Neural progenitor cell (in vitro differentiated cells): ENCODE results near the gene NDP. TPM values are rescaled to one million over a fixed set of nuclear protein-coding genes. Genes with fewer than 3 reads are reported as not detected.

ENCODE experiments used
- DNase-seq: peaks from one replicate; pipeline ENCODE4 v3.0.0-alpha.2; 2016; ENCODE audit warnings: low spot score
- H2AFZ ChIP-seq: fragments of 200-600 bp; sonication (generic); replicated peaks from 2 replicates; pipeline ENCODE4 v1.6.1; 2016; ENCODE audit warnings: antibody characterized with exemption
- H3F3A ChIP-seq: fragments of 200-600 bp; sonication (generic); 2 replicates; pipeline ENCODE4 v1.6.1; 2016; ENCODE audit warnings: antibody characterized with exemption, low read depth
- H3K27ac ChIP-seq: fragments of 200-600 bp; sonication (generic); 2 replicates; pipeline ENCODE4 v1.5.1; 2016; ENCODE audit warnings: mild to moderate bottlenecking
- H3K27me3 ChIP-seq: fragments of 200-600 bp; sonication (generic); 2 replicates; pipeline ENCODE4 v1.6.1; 2016; ENCODE audit warnings: mild to moderate bottlenecking, moderate library complexity
- H3K36me3 ChIP-seq: fragments of 200-600 bp; sonication (generic); 2 replicates; pipeline ENCODE4 v1.5.1; 2016
- H3K4me1 ChIP-seq: fragments of 200-600 bp; sonication (generic); 2 replicates; pipeline ENCODE4 v1.6.1; 2016; ENCODE audit warnings: mixed run types
- H3K4me2 ChIP-seq: fragments of 200-600 bp; sonication (generic); 2 replicates; pipeline ENCODE4 v1.6.1; 2016
- H3K4me3 ChIP-seq: fragments of 200-600 bp; sonication (generic); 2 replicates; pipeline ENCODE4 v1.5.1; 2016
- H3K79me2 ChIP-seq: fragments of 200-600 bp; sonication (generic); 2 replicates; pipeline ENCODE4 v1.6.1; 2016; ENCODE audit warnings: low read depth
- H3K9ac ChIP-seq: fragments of 200-600 bp; sonication (generic); 2 replicates; pipeline ENCODE4 v1.6.1; 2016
- H3K9me3 ChIP-seq: fragments of 200-600 bp; sonication (generic); 2 replicates; pipeline ENCODE4 v1.5.1; 2016; ENCODE audit warnings: low read depth
- H4K20me1 ChIP-seq: fragments of 200-600 bp; sonication (generic); 2 replicates; pipeline ENCODE4 v1.6.1; 2016; ENCODE audit warnings: low read depth
- H3K27ac Mint-ChIP-seq: 3 replicates; pipeline ENCODE4 v1.8.0; 2021; ENCODE audit warnings: mixed read lengths
- H3K27me3 Mint-ChIP-seq: 2 replicates; pipeline ENCODE4 v1.8.0; 2022; ENCODE audit warnings: low read depth, mild to moderate bottlenecking, inconsistent platforms, moderate library complexity, mixed read lengths; ENCODE audit not compliant: insufficient read depth
- H3K36me3 Mint-ChIP-seq: 3 replicates; pipeline ENCODE4 v1.8.0; 2021; ENCODE audit warnings: mixed read lengths
- H3K4me1 Mint-ChIP-seq: 3 replicates; pipeline ENCODE4 v1.8.0; 2021; ENCODE audit warnings: mixed read lengths
- H3K4me3 Mint-ChIP-seq: 3 replicates; pipeline ENCODE4 v1.8.0; 2021; ENCODE audit warnings: mild to moderate bottlenecking, moderate library complexity, mixed read lengths
- H3K9me3 Mint-ChIP-seq: 3 replicates; pipeline ENCODE4 v1.8.0; 2020; ENCODE audit warnings: mixed read lengths
- EZH2 ChIP-seq: fragments of 200-600 bp; sonication (generic); IDR thresholded peaks from 2 replicates; pipeline ENCODE4 v1.6.1; 2017; ENCODE audit warnings: antibody characterized with exemption, mild to moderate bottlenecking, moderate library complexity
- EZH2phosphoT487 ChIP-seq: fragments of 200-600 bp; sonication (generic); IDR thresholded peaks from 2 replicates; pipeline ENCODE4 v1.6.1; 2017; ENCODE audit warnings: antibody characterized with exemption
- total RNA-seq: library from RNA; depleted of rRNA; stranded (reverse); fragments of >200 nt; gene quantifications from 2 replicates; pipeline ENCODE4 v1.2.3, GENCODE V29; 2015; ENCODE audit warnings: low replicate concordance
- TF ChIP-seq, protein P1 (sequence below): fragments of 200-600 bp; sonication (generic); IDR thresholded peaks from 2 replicates; pipeline ENCODE4 v1.5.1; 2017; ENCODE audit warnings: antibody characterized with exemption, mild to moderate bottlenecking

NDP gene
- total RNA-seq, 1 donor from 2014 or later, result 2.5 TPM

DNA sequence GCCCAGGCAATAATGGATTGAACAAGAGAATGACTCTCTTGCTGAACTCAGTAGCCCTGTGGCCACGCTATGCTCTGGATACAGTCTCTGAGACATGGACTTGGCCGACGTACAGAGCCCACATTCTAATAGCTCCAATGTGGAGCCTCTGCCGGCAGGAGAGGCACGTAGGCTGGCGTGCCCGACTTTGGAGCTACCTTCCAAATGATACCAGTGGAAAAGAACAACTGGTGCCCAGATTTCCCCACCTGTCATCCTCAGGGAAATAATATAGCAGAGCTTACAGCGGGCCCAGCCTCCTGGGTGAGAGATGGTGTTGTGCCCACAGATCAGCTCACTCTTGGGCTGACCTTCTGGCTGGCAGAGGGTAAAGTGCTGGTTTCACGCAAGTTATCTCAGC lies 10.6 kb downstream of the NDP start:
- Histone ChIP-seq H3K27ac (no peak overlapping the region), H3F3A (no peaks in the 10 kb centered on the region), H3K4me1 (no peaks in the 10 kb centered on the region), H3K9ac (no peak overlapping the region), H3K36me3 (no peaks in the 10 kb centered on the region), H3K27me3 (no peaks in the 10 kb centered on the region), H3K9me3 (peaks cover 4% of the 10 kb centered on the region), H3K79me2 (no peaks in the 10 kb centered on the region), H3K4me3 (no peak overlapping the region), H3K4me2 (no peak overlapping the region), H2AFZ (no peak overlapping the region), H4K20me1 (no peaks in the 10 kb centered on the region)
- H3K27me3 Mint-ChIP-seq, result peaks cover 2% of the 10 kb centered on the region
- no peak overlapping the region for H3K27ac Mint-ChIP-seq
- DNase-seq, result no peak
- TF ChIP-seq EZH2 (no peak), EZH2phosphoT487 (no peak)
- TF ChIP-seq, protein P1, sequence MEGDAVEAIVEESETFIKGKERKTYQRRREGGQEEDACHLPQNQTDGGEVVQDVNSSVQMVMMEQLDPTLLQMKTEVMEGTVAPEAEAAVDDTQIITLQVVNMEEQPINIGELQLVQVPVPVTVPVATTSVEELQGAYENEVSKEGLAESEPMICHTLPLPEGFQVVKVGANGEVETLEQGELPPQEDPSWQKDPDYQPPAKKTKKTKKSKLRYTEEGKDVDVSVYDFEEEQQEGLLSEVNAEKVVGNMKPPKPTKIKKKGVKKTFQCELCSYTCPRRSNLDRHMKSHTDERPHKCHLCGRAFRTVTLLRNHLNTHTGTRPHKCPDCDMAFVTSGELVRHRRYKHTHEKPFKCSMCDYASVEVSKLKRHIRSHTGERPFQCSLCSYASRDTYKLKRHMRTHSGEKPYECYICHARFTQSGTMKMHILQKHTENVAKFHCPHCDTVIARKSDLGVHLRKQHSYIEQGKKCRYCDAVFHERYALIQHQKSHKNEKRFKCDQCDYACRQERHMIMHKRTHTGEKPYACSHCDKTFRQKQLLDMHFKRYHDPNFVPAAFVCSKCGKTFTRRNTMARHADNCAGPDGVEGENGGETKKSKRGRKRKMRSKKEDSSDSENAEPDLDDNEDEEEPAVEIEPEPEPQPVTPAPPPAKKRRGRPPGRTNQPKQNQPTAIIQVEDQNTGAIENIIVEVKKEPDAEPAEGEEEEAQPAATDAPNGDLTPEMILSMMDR, result no peak
- peaks cover 6% of the 10 kb centered on the region for H3K9me3 Mint-ChIP-seq
- H3K4me3 Mint-ChIP-seq, result no peak overlapping the region
- H3K36me3 Mint-ChIP-seq, result no peaks in the 10 kb centered on the region
- H3K4me1 Mint-ChIP-seq, result peaks cover 4% of the 10 kb centered on the region

DNA sequence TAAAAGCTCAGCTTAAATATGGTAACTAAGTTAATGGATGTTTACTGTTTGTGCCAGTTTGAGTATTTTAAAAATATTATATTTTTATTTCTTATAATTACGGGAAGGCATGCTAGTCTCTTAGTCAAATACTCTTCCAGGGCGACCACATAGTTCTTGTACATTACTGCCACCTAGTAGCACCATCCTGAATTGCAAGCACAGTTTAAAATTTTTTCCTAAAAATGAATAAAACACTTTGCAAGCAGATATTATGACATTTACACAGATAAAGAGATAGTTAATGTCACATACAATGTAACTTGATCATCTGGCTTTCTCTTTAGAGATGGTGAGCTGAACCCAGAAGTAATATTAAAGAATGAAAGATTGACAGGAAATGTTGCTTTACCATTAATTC lies 11.5 kb downstream of the NDP start:
- Histone ChIP-seq H3K79me2 (no peaks in the 10 kb centered on the region), H3K4me2 (no peak overlapping the region), H3K4me3 (no peak overlapping the region), H3K27ac (no peak overlapping the region), H2AFZ (no peak overlapping the region), H3K36me3 (no peaks in the 10 kb centered on the region), H4K20me1 (no peaks in the 10 kb centered on the region), H3K27me3 (no peaks in the 10 kb centered on the region), H3F3A (no peaks in the 10 kb centered on the region), H3K4me1 (no peaks in the 10 kb centered on the region), H3K9ac (no peak overlapping the region), H3K9me3 (peaks cover 7% of the 10 kb centered on the region)
- H3K4me3 Mint-ChIP-seq, result no peak overlapping the region
- H3K36me3 Mint-ChIP-seq, result no peaks in the 10 kb centered on the region
- no peak for DNase-seq
- H3K9me3 Mint-ChIP-seq, result peaks cover 6% of the 10 kb centered on the region
- no peak for TF ChIP-seq EZH2
- TF ChIP-seq, protein P1, result peak; percentile 50
- peaks cover 2% of the 10 kb centered on the region for H3K27me3 Mint-ChIP-seq
- H3K4me1 Mint-ChIP-seq, result peaks cover 4% of the 10 kb centered on the region
- H3K27ac Mint-ChIP-seq, result no peak overlapping the region

DNA sequence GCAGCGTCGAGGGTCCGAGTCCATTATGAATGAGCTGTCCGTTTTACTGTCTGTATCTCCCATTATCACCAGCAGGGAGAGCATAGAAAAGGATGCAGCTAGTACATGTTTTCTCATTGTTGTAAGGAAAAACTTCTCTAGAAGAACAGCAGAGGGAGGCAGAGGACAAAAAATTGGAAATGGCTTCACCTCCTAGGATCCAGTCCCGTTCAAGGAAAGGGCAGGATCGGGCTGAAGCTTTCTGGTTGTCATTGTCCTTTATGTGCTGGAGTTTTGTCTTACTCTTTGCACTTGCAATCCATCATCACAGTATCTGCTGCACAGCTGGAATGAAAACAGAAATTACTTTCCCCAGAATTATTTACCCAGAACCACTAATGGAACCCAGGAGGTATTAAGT lies 14.7 kb downstream of the NDP start:
- Histone ChIP-seq H3K36me3 (no peaks in the 10 kb centered on the region), H3K9ac (no peak overlapping the region), H2AFZ (no peak overlapping the region), H3K4me2 (no peak overlapping the region), H3K4me1 (no peaks in the 10 kb centered on the region), H3K9me3 (peaks cover 7% of the 10 kb centered on the region), H3K79me2 (no peaks in the 10 kb centered on the region), H3K27ac (no peak overlapping the region), H3F3A (no peaks in the 10 kb centered on the region), H3K4me3 (no peak overlapping the region), H4K20me1 (no peaks in the 10 kb centered on the region), H3K27me3 (no peaks in the 10 kb centered on the region)
- peaks cover 8% of the 10 kb centered on the region for H3K9me3 Mint-ChIP-seq
- H3K27ac Mint-ChIP-seq, result no peak overlapping the region
- DNase-seq, result peak; percentile 74
- no peaks in the 10 kb centered on the region for H3K36me3 Mint-ChIP-seq
- H3K4me3 Mint-ChIP-seq, result no peak overlapping the region
- peaks cover 4% of the 10 kb centered on the region for H3K4me1 Mint-ChIP-seq
- H3K27me3 Mint-ChIP-seq, result peaks cover 3% of the 10 kb centered on the region
- TF ChIP-seq EZH2phosphoT487, result no peak
- TF ChIP-seq, protein P1, result peak; percentile 73
- no peak for TF ChIP-seq EZH2

DNA sequence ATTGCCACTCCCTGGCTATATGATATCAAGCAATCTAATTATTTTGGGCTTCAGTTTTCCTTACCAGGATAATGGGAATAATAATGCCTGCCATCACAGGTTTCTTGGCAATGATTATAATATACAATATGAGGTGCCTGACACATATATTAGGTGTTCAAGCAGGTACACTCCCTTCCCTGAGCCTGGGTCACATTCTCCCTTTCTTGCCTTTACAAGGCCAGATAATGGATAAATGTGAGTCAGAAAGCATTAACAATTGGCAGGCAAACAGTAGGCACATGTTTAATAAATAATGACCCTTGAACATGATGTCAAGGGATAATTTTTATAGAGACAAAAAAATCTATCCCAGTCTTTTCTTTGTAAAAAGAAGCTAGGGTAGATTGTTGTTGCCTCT lies 17.2 kb downstream of the NDP start:
- Histone ChIP-seq H3K4me3 (no peak overlapping the region), H3K79me2 (no peaks in the 10 kb centered on the region), H3F3A (no peaks in the 10 kb centered on the region), H3K9me3 (peaks cover 4% of the 10 kb centered on the region), H3K27me3 (no peaks in the 10 kb centered on the region), H3K9ac (no peak overlapping the region), H4K20me1 (no peaks in the 10 kb centered on the region), H3K4me1 (no peaks in the 10 kb centered on the region), H3K36me3 (no peaks in the 10 kb centered on the region), H3K4me2 (no peak overlapping the region), H2AFZ (no peak overlapping the region), H3K27ac (no peak overlapping the region)
- DNase-seq, result no peak
- no peak overlapping the region for H3K4me3 Mint-ChIP-seq
- TF ChIP-seq, protein P1, result no peak
- TF ChIP-seq EZH2phosphoT487 (no peak), EZH2 (no peak)
- H3K27me3 Mint-ChIP-seq, result peaks cover 3% of the 10 kb centered on the region
- H3K27ac Mint-ChIP-seq, result no peak overlapping the region
- peaks cover 4% of the 10 kb centered on the region for H3K4me1 Mint-ChIP-seq
- no peaks in the 10 kb centered on the region for H3K36me3 Mint-ChIP-seq
- H3K9me3 Mint-ChIP-seq, result peaks cover 7% of the 10 kb centered on the region
